AG04449 (cell line): ENCODE results near the gene RAB27A.

Source experiments
- CTCF ChIA-PET: fragments of 350-600 bp; formaldehyde crosslinking; extraction: SDS; loops from one replicate; lab custom pipeline; 2021; ENCODE audit warnings: antibody characterized with exemption; lab: Yijun Ruan, JAX
- POLR2A ChIA-PET: fragments of 400-600, 350-600 bp; formaldehyde crosslinking; extraction: SDS; loops from one replicate; lab custom pipeline; 2020; ENCODE audit warnings: antibody characterized with exemption, inconsistent platforms; lab: Yijun Ruan, JAX
- DNase-seq: peaks from one replicate; pipeline ENCODE4 v3.0.0-alpha.2; 2010; ENCODE audit warnings: low read depth, low spot score
- H3K4me3 ChIP-seq: 2 replicates; pipeline ENCODE4 v1.5.1; 2011; ENCODE audit warnings: low read depth, mild to moderate bottlenecking, control low read depth, low read length
- CTCF ChIP-seq: IDR thresholded peaks from one replicate; pipeline ENCODE4 v1.5.1; 2011; ENCODE audit warnings: mild to moderate bottlenecking, moderate library complexity, low read length, control low read depth, inconsistent platforms; ENCODE audit not compliant: insufficient read depth; ENCODE audit errors: missing control alignments

RAB27A gene

GRCh38 chr15:55224892-55225291 is 64.7 kb downstream of the RAB27A start:
- CTCF ChIA-PET, result no interaction called here
- no peak for TF ChIP-seq CTCF
- POLR2A ChIA-PET, result no interaction called here
- no peak overlapping the region for H3K4me3 ChIP-seq
- DNase-seq, result no peak

GRCh38 chr15:55222588-55222987 is 67.0 kb downstream of the RAB27A start:
- no peak for DNase-seq
- ChIA-PET POLR2A (no interaction called here), CTCF (interaction anchor here (1.7 to 11.6 kb wide), 3 partner anchors 9 to 215 kb away, joined by 7 to 177 read pairs (median 170); no protein-coding TSS in a partner anchor)
- TF ChIP-seq CTCF, result no peak
- H3K4me3 ChIP-seq, result no peak overlapping the region

GRCh38 chr15:55221090-55222011 is 68.3 kb downstream of the RAB27A start:
- POLR2A ChIA-PET, result interaction anchor here (1.0 to 1.4 kb wide), 3 partner anchors 35 to 61 kb away, joined by 3 to 4 read pairs (median 4); no protein-coding TSS in a partner anchor
- H3K4me3 ChIP-seq, result no peak overlapping the region
- TF ChIP-seq CTCF, result no peak
- CTCF ChIA-PET, result interaction anchor here (0.9 to 11.6 kb wide), 7 partner anchors 10 to 216 kb away, joined by 3 to 177 read pairs (median 3); partner anchors contain the start of genes CCPG1 and PIERCE2
- peak; percentile 86 for DNase-seq

GRCh38 chr15:55220606-55221005 is 69.0 kb downstream of the RAB27A start:
- no peak for TF ChIP-seq CTCF
- no peak for DNase-seq
- POLR2A ChIA-PET, result interaction anchor here (1.2 to 1.4 kb wide), 2 partner anchors 36 to 61 kb away, joined by 4 read pairs; no protein-coding TSS in a partner anchor
- H3K4me3 ChIP-seq, result no peak overlapping the region
- CTCF ChIA-PET, result interaction anchor here (1.0 to 11.6 kb wide), 5 partner anchors 62 to 217 kb away, joined by 3 to 177 read pairs (median 3); partner anchors contain the start of genes CCPG1 and PIERCE2

- ChIA-PET POLR2A (interaction anchor here (0.6 kb wide), 1 partner anchor 94 kb away, joined by 3 read pairs; no protein-coding TSS in a partner anchor), CTCF (interaction anchor here (0.7 to 11.6 kb wide), 18 partner anchors 8 to 678 kb away, joined by 3 to 177 read pairs (median 8); partner anchors contain the start of genes PIGB, PIGBOS1 and RSL24D1)
- TF ChIP-seq CTCF, result no peak
- no peak for DNase-seq
- H3K4me3 ChIP-seq, result no peak overlapping the region
Measured at GRCh38 chr15:55218056-55218455, 71.6 kb downstream of the RAB27A start.

GRCh38 chr15:55204464-55204863 is 85.1 kb downstream of the RAB27A start:
- TF ChIP-seq CTCF, result no peak
- H3K4me3 ChIP-seq, result no peak overlapping the region
- ChIA-PET CTCF (interaction anchor here (0.6 kb wide), 1 partner anchor 230 kb away, joined by 3 read pairs; no protein-coding TSS in a partner anchor), POLR2A (no interaction called here)
- no peak for DNase-seq
